ENCODE results near the gene HAPSTR1. TPM values are rescaled to one million over a fixed set of nuclear protein-coding genes. Genes with fewer than 3 reads are reported as not detected.

The HAPSTR1 gene
- total and polyA plus RNA-seq, 2 experiments from 2014 or later = 9.5 to 66.0 TPM

- no peak for TF ChIP-seq CTCF (conservative IDR thresholded peaks at IDR 0.05; ENCODE audit: low read depth in 2 of 2)
- no peak for TF ChIP-seq POLR2AphosphoS5 (IDR thresholded peaks at IDR 0.05; ENCODE audit: low read depth)
- TF ChIP-seq ETS1 (IDR thresholded peaks at IDR 0.05) = no peak
- no peak for TF ChIP-seq JUNB (IDR thresholded peaks at IDR 0.05; ENCODE audit: unreplicated experiment)
- TF ChIP-seq, protein P1, sequence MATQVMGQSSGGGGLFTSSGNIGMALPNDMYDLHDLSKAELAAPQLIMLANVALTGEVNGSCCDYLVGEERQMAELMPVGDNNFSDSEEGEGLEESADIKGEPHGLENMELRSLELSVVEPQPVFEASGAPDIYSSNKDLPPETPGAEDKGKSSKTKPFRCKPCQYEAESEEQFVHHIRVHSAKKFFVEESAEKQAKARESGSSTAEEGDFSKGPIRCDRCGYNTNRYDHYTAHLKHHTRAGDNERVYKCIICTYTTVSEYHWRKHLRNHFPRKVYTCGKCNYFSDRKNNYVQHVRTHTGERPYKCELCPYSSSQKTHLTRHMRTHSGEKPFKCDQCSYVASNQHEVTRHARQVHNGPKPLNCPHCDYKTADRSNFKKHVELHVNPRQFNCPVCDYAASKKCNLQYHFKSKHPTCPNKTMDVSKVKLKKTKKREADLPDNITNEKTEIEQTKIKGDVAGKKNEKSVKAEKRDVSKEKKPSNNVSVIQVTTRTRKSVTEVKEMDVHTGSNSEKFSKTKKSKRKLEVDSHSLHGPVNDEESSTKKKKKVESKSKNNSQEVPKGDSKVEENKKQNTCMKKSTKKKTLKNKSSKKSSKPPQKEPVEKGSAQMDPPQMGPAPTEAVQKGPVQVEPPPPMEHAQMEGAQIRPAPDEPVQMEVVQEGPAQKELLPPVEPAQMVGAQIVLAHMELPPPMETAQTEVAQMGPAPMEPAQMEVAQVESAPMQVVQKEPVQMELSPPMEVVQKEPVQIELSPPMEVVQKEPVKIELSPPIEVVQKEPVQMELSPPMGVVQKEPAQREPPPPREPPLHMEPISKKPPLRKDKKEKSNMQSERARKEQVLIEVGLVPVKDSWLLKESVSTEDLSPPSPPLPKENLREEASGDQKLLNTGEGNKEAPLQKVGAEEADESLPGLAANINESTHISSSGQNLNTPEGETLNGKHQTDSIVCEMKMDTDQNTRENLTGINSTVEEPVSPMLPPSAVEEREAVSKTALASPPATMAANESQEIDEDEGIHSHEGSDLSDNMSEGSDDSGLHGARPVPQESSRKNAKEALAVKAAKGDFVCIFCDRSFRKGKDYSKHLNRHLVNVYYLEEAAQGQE (IDR thresholded peaks at IDR 0.05; ENCODE audit: unreplicated experiment) = no peak
- no peak for TF ChIP-seq CREB1 (CRISPR knock-in tag; IDR thresholded peaks at IDR 0.05; ENCODE audit: low read depth)
- no peak for TF ChIP-seq EZH2phosphoT487 (IDR thresholded peaks at IDR 0.05; ENCODE audit: unreplicated experiment)
- no peak for TF ChIP-seq EZH2 (IDR thresholded peaks at IDR 0.05; ENCODE audit: low read depth, unreplicated experiment)
These were observed 32.0 kb downstream of the HAPSTR1 start (continued) for GRCh38 chr16:9123401-9123800.

DNA sequence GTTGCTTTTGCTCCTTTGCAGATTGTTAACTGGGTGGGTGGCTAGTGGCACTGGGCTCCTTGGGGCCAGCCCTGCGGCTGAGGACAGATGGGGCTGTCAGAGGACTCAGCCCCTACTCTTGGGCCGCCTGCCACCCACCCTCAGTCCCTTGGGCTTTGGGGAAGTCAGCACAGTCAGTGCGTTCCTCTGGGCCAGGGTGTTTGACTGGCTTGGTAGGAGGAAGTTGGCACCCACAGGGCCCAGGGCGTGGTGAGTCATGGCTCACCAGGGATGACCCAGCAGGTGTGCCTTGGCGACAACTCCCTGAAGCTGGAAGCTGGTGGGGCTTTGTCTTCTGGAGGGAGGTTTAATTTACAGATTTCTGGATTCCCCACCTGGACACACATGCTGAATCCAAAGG lies 32.4 kb downstream of the HAPSTR1 start:
- H3F3A ChIP-seq (replicated peaks; ENCODE audit: low read depth) = peaks cover 4% of the 10 kb centered on the region; the same call in 1 of the 2 replicates
- H3K36me3 ChIP-seq (ENCODE audit: insufficient read depth) = no peaks in the 10 kb centered on the region
- no peaks in the 10 kb centered on the region for H3K27me3 ChIP-seq (ENCODE audit: insufficient read depth)
- H2AFZ ChIP-seq = no peak overlapping the region
- H3K4me1 Mint-ChIP-seq = peaks cover 39% of the 10 kb centered on the region
- DNase-seq (ENCODE audit: low spot score) = no peak
- no peaks in the 10 kb centered on the region for H3K9me2 ChIP-seq (ENCODE audit: insufficient read depth)
- no peaks in the 10 kb centered on the region for H3K9me3 Mint-ChIP-seq
- H3K27me3 Mint-ChIP-seq (ENCODE audit: insufficient read depth, low read depth, poor library complexity) = peaks cover 12% of the 10 kb centered on the region
- peaks cover 30% of the 10 kb centered on the region for H3K36me3 Mint-ChIP-seq (ENCODE audit: low read depth)
- peak overlapping the region; percentile 76; the same call in 1 of the 2 replicates for H3K27ac ChIP-seq (ENCODE audit: low read depth)
- peaks cover 71% of the 10 kb centered on the region for H3K79me2 ChIP-seq (replicated peaks; ENCODE audit: insufficient read depth)
- TF ChIP-seq ETS1 (IDR thresholded peaks at IDR 0.05) (no peak), EZH2 (IDR thresholded peaks at IDR 0.05; ENCODE audit: low read depth, unreplicated experiment) (no peak), STAT1 (IDR thresholded peaks at IDR 0.05; ENCODE audit: unreplicated experiment) (no peak), NANOG (IDR thresholded peaks at IDR 0.05; ENCODE audit: borderline replicate concordance) (no peak), EZH2phosphoT487 (IDR thresholded peaks at IDR 0.05; ENCODE audit: unreplicated experiment) (no peak), ZNF114 (CRISPR knock-in tag; IDR thresholded peaks at IDR 0.05) (no peak), POLR2AphosphoS5 (IDR thresholded peaks at IDR 0.05; ENCODE audit: low read depth) (no peak), JUNB (IDR thresholded peaks at IDR 0.05; ENCODE audit: unreplicated experiment) (no peak)
- TF ChIP-seq, protein P1 (IDR thresholded peaks at IDR 0.05; ENCODE audit: unreplicated experiment) = no peak
- H3K4me3 Mint-ChIP-seq = no peak overlapping the region
- H3K4me1 ChIP-seq (ENCODE audit: insufficient read depth) = peaks cover 22% of the 10 kb centered on the region
- H4K20me1 ChIP-seq (replicated peaks; ENCODE audit: insufficient read depth) = peaks cover 57% of the 10 kb centered on the region
- H3K4me2 ChIP-seq = 0 out of 2 replicates have a peak overlapping the region, but pooled peaks have one; percentile 48
- no peak overlapping the region for H3K4me3 ChIP-seq
- H3K27ac Mint-ChIP-seq = no peak overlapping the region
- no peak for ATAC-seq
